H1 (cell line): ENCODE measurements around the gene LRRC40. TPM values are rescaled to one million over a fixed set of nuclear protein-coding genes. Genes with fewer than 3 reads are reported as not detected.

Experiments
- BRCA1 ChIP-seq: IDR thresholded peaks from 2 replicates; pipeline ENCODE4 v1.6.1; 2012; ENCODE audit warnings: low read depth, low read length, improper control_type of control experiment
- HDAC6 ChIP-seq: IDR thresholded peaks from one replicate; pipeline ENCODE4 v1.7.1; 2012; ENCODE audit warnings: low read depth, mild to moderate bottlenecking, inconsistent platforms, low read length, moderate library complexity
- polyA plus RNA-seq, 7 experiments: library from polyadenylated mRNA; depleted of rRNA in 3 of 7; stranded (reverse) in 5 of 7; unstranded in 2 of 7; fragments of >200 nt in 5 of 7; fragments of 200-250 nt in 2 of 7; gene quantifications; 1 replicate in 5 of 7; 2 replicates in 1 of 7; 4 replicates in 1 of 7; pipeline versions ENCODE4 v1.2.1 to v1.2.3, GENCODE V29; 2011 to 2013; ENCODE audit warnings: missing spikeins in 2 of 7, mixed read lengths in 2 of 7
- total RNA-seq: library from RNA; stranded (reverse); fragmentation: NEBNext Ultra II Directional; extraction: Animal tissue kit (Norgen Biotek cat#: 25700); gene quantifications from 2 replicates; pipeline ENCODE4 v1.2.1, GENCODE V29; 2021

The LRRC40 gene
- total and polyA plus RNA-seq, 2 of the 8 experiments (the other 6 are each of a cell fraction or from before 2014, with no cell fraction given): 13.4 to 30.8 TPM

- TF ChIP-seq BRCA1: no peak
- no peak for TF ChIP-seq HDAC6
These were observed 1.2 kb downstream of the LRRC40 start (continued) for GRCh38 chr1:70204139-70204538.
